GM23248 (cell line): ENCODE measurements around the gene PKHD1. TPM values are rescaled to one million over a fixed set of nuclear protein-coding genes. Genes with fewer than 3 reads are reported as not detected.

Experiments
- DNase-seq: peaks from one replicate; pipeline ENCODE4 v3.0.0-alpha.2; 2015
- H2AFZ ChIP-seq: fragments of 200-600 bp; sonication (generic); 2 replicates; pipeline ENCODE4 v1.6.1; 2016; ENCODE audit warnings: antibody characterized with exemption
- H3F3A ChIP-seq: fragments of 200-600 bp; sonication (generic); 2 replicates; pipeline ENCODE4 v1.6.1; 2016; ENCODE audit warnings: mild to moderate bottlenecking, antibody characterized with exemption, mixed run types; ENCODE audit not compliant: insufficient read depth
- H3K27ac ChIP-seq: fragments of 200-600 bp; sonication (generic); 2 replicates; pipeline ENCODE4 v1.5.1; 2016; ENCODE audit warnings: mild to moderate bottlenecking
- H3K27me3 ChIP-seq: fragments of 200-600 bp; sonication (generic); replicated peaks from 2 replicates; pipeline ENCODE4 v1.6.1; 2016; ENCODE audit warnings: mild to moderate bottlenecking; ENCODE audit not compliant: insufficient read depth
- H3K36me3 ChIP-seq: fragments of 200-600 bp; sonication (generic); 2 replicates; pipeline ENCODE4 v1.6.1; 2016; ENCODE audit warnings: low read depth, mild to moderate bottlenecking
- H3K4me1 ChIP-seq: fragments of 200-600 bp; sonication (generic); 2 replicates; pipeline ENCODE4 v1.6.1; 2016; ENCODE audit warnings: mild to moderate bottlenecking; ENCODE audit not compliant: insufficient read depth
- H3K4me2 ChIP-seq: fragments of 200-600 bp; sonication (generic); one replicate; pipeline ENCODE4 v1.6.1; 2016; ENCODE audit warnings: mild to moderate bottlenecking; ENCODE audit not compliant: unreplicated experiment
- H3K4me3 ChIP-seq: fragments of 200-600 bp; sonication (generic); 2 replicates; pipeline ENCODE4 v1.5.1; 2016; ENCODE audit warnings: mild to moderate bottlenecking
- H3K79me2 ChIP-seq: fragments of 200-600 bp; sonication (generic); 2 replicates; pipeline ENCODE4 v1.6.1; 2016; ENCODE audit warnings: mild to moderate bottlenecking; ENCODE audit not compliant: insufficient read depth
- H3K9ac ChIP-seq: fragments of 200-600 bp; sonication (generic); 2 replicates; pipeline ENCODE4 v1.6.1; 2016; ENCODE audit warnings: mild to moderate bottlenecking
- H3K9me2 ChIP-seq: fragments of 200-600 bp; sonication (generic); 2 replicates; pipeline ENCODE4 v1.6.1; 2016; ENCODE audit warnings: mixed run types, mild to moderate bottlenecking, moderate library complexity; ENCODE audit not compliant: insufficient read depth
- H3K9me3 ChIP-seq: fragments of 200-600 bp; sonication (generic); one replicate; pipeline ENCODE4 v1.6.1; 2017; ENCODE audit warnings: low read depth
- H4K20me1 ChIP-seq: fragments of 200-600 bp; sonication (generic); 2 replicates; pipeline ENCODE4 v1.6.0; 2016; ENCODE audit not compliant: insufficient read depth
- EZH2 ChIP-seq: fragments of 200-600 bp; sonication (generic); IDR thresholded peaks from 2 replicates; pipeline ENCODE4 v1.6.1; 2018; ENCODE audit warnings: antibody characterized with exemption, mild to moderate bottlenecking; ENCODE audit not compliant: insufficient read depth, poor library complexity, severe bottlenecking
- EZH2phosphoT487 ChIP-seq: fragments of 200-600 bp; sonication (generic); IDR thresholded peaks from 2 replicates; pipeline ENCODE4 v1.6.1; 2018; ENCODE audit warnings: antibody characterized with exemption, moderate library complexity, mild to moderate bottlenecking, low read depth; ENCODE audit not compliant: insufficient read depth
- WGBS, 2 experiments: methylation state at CpG; one replicate each; pipeline ENCODE4 v1.1.6; 2015 to 2017; ENCODE audit warnings: low lambda C conversion rate in 2 of 2, low coverage in 1 of 2; ENCODE audit errors: missing lambda C conversion rate in 2 of 2; 5-methylcytosine and 5-hydroxymethylcytosine counted together
- in situ Hi-C: fragments of 300-500 bp; cut with MboI; formaldehyde crosslinking; loops from 2 replicates; pipeline ENCODE4 v1.15.0; 2020
- polyA plus RNA-seq: library from polyadenylated mRNA; unstranded; fragments of >200 nt; fragmentation: Nextera tagmentation; extraction: Ambion mirVana; gene quantifications from 2 replicates; pipeline ENCODE4 v1.2.1, GENCODE V29; 2016
- total RNA-seq: library from RNA; depleted of rRNA; stranded (reverse); fragments of >200 nt; shearing (Covaris generic); gene quantifications from 2 replicates; pipeline ENCODE4 v1.2.3, GENCODE V29; 2014

The PKHD1 gene
- total and polyA plus RNA-seq, 2 experiments from 2014 or later = not detected

GRCh38 chr6:51594981-51595380, 492.4 kb downstream of the PKHD1 start:
- Histone ChIP-seq H3K36me3 (no peaks in the 10 kb centered on the region), H3K4me3 (no peak overlapping the region), H3K9ac (no peak overlapping the region), H3K9me2 (no peaks in the 10 kb centered on the region), H4K20me1 (no peaks in the 10 kb centered on the region), H3K27me3 (no peaks in the 10 kb centered on the region), H3K4me1 (no peaks in the 10 kb centered on the region), H3K9me3 (peaks cover 5% of the 10 kb centered on the region), H3K4me2 (no peak overlapping the region), H3K27ac (no peak overlapping the region), H3F3A (no peaks in the 10 kb centered on the region), H2AFZ (no peak overlapping the region), H3K79me2 (no peaks in the 10 kb centered on the region)
- no peak for DNase-seq
- in situ Hi-C loops = no loop called here
- 0 to 11% methylated on average over 1 of the region's 1 CpG for WGBS, 2 experiments
- no peak for TF ChIP-seq EZH2phosphoT487
- no peak for TF ChIP-seq EZH2

- Histone ChIP-seq H3K9me3 (no peaks in the 10 kb centered on the region), H3K4me1 (no peaks in the 10 kb centered on the region), H3K9me2 (no peaks in the 10 kb centered on the region), H3F3A (no peaks in the 10 kb centered on the region), H3K27ac (no peak overlapping the region), H3K4me3 (no peak overlapping the region), H3K9ac (no peak overlapping the region), H3K4me2 (no peak overlapping the region), H3K27me3 (no peaks in the 10 kb centered on the region), H3K36me3 (no peaks in the 10 kb centered on the region), H2AFZ (no peak overlapping the region), H4K20me1 (no peaks in the 10 kb centered on the region), H3K79me2 (no peaks in the 10 kb centered on the region)
- no peak for DNase-seq
- TF ChIP-seq EZH2 (no peak), EZH2phosphoT487 (no peak)
- in situ Hi-C loops = no loop called here
These were observed 502.1 kb downstream of the PKHD1 start for GRCh38 chr6:51585264-51585663.

GRCh38 chr6:51584163-51584562, 503.2 kb downstream of the PKHD1 start:
- in situ Hi-C loops = no loop called here
- H4K20me1 ChIP-seq = no peaks in the 10 kb centered on the region

GRCh38 chr6:51578994-51579393, 508.4 kb downstream of the PKHD1 start:
- H3K9me2 ChIP-seq = no peaks in the 10 kb centered on the region
- no peaks in the 10 kb centered on the region for H3K36me3 ChIP-seq
- no peak for DNase-seq
- WGBS, 2 experiments = 6 to 14% methylated on average over 5 of the region's 5 CpGs
- no peaks in the 10 kb centered on the region for H3K4me1 ChIP-seq
- no peak overlapping the region for H2AFZ ChIP-seq
- in situ Hi-C loops = no loop called here
- H3K9ac ChIP-seq = no peak overlapping the region
- H3K27me3 ChIP-seq = no peaks in the 10 kb centered on the region
- H3K27ac ChIP-seq = no peak overlapping the region
- no peak overlapping the region for H3K4me2 ChIP-seq
- H3K4me3 ChIP-seq = no peak overlapping the region
- no peaks in the 10 kb centered on the region for H3K9me3 ChIP-seq
- no peaks in the 10 kb centered on the region for H3F3A ChIP-seq
- no peaks in the 10 kb centered on the region for H4K20me1 ChIP-seq
- H3K79me2 ChIP-seq = no peaks in the 10 kb centered on the region
- TF ChIP-seq EZH2 (no peak), EZH2phosphoT487 (no peak)

More at GRCh38 chr6:51584163-51584562, 503.2 kb downstream of the PKHD1 start:
- no peak overlapping the region for H3K9ac ChIP-seq
- 11 to 19% methylated on average over 3 of the region's 3 CpGs for WGBS, 2 experiments
- no peaks in the 10 kb centered on the region for H3K27me3 ChIP-seq
- H3K4me1 ChIP-seq = no peaks in the 10 kb centered on the region
- no peaks in the 10 kb centered on the region for H3K9me3 ChIP-seq
- no peak overlapping the region for H3K27ac ChIP-seq
- no peaks in the 10 kb centered on the region for H3K36me3 ChIP-seq
- no peaks in the 10 kb centered on the region for H3K9me2 ChIP-seq
- H3K4me3 ChIP-seq = no peak overlapping the region
- no peaks in the 10 kb centered on the region for H3K79me2 ChIP-seq
- H3F3A ChIP-seq = no peaks in the 10 kb centered on the region
- H2AFZ ChIP-seq = no peak overlapping the region
- TF ChIP-seq EZH2phosphoT487 = no peak
- TF ChIP-seq EZH2 = no peak
- no peak overlapping the region for H3K4me2 ChIP-seq
- no peak for DNase-seq

GRCh38 chr6:51578362-51578761, 509.1 kb downstream of the PKHD1 start:
- in situ Hi-C loops = no loop called here
- TF ChIP-seq EZH2phosphoT487 (no peak), EZH2 (no peak)
- no peak for DNase-seq
- no peaks in the 10 kb centered on the region for H3K79me2 ChIP-seq
- no peak overlapping the region for H3K4me3 ChIP-seq
- no peaks in the 10 kb centered on the region for H3F3A ChIP-seq
- no peaks in the 10 kb centered on the region for H3K27me3 ChIP-seq
- H2AFZ ChIP-seq = no peak overlapping the region
- H3K9me2 ChIP-seq = no peaks in the 10 kb centered on the region
- no peak overlapping the region for H3K27ac ChIP-seq
- no peak overlapping the region for H3K9ac ChIP-seq
- no peaks in the 10 kb centered on the region for H3K4me1 ChIP-seq
- H3K36me3 ChIP-seq = no peaks in the 10 kb centered on the region
- H3K9me3 ChIP-seq = no peaks in the 10 kb centered on the region
- no peaks in the 10 kb centered on the region for H4K20me1 ChIP-seq
- 13 to 15% methylated on average over 2 of the region's 2 CpGs for WGBS, 2 experiments
- no peak overlapping the region for H3K4me2 ChIP-seq
